ENCODE results near the gene MCFD2.

Gene MCFD2

DNA sequence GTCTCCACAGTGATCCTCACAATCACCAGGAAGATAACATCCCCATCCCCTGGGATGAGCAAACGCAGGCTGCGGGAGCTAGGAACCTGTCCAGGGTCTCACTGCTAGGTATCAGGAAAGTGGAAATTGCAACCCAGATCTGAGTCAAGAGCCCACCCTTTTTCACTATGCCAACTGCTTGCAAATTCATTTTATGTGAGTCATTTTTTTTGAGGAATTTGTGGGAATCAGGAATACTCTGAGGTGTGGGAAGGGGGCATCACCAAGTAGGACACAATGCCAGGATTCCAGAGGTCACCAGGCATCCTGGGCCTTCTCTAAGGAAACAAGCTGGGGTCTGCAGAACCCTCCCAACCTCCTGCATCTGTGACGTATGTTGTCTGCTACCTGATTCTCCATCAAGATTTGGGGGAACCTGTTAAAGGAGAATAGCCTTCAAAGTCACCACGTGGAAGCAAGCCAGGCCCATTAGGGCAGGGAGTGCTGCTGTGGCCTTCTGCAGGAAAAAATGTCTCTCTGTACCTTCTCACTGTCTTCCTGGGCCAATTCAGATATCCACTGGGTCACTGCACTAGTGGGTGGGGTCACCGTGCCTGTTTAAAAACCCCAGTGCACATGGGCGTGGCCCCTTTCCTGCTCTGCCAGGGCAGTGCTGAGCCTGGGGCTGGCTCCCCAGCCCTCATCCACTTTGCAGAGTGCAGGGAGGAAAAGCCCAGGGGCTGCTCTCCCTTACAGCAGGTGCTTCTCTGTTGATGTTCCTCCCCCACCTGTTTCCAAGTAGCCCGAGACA lies 50.2 kb downstream of the MCFD2 start:
- H3K36me3 ChIP-seq (ENCODE audit: insufficient read depth): no peaks in the 10 kb centered on the region
- peaks cover 40% of the 10 kb centered on the region; the same call in 1 of the 2 replicates for H3K27me3 ChIP-seq (ENCODE audit: insufficient read depth, low read depth)
- H3K4me2 ChIP-seq: no peak overlapping the region
- H2AFZ ChIP-seq (ENCODE audit: low read depth): no peak overlapping the region
- H3K4me1 ChIP-seq (ENCODE audit: low read depth, poor library complexity, severe bottlenecking): no peaks in the 10 kb centered on the region
- no peaks in the 10 kb centered on the region for H3K79me2 ChIP-seq (ENCODE audit: insufficient read depth, low read depth)
- no peak overlapping the region for H3K9ac ChIP-seq
- H3K27ac ChIP-seq: no peak overlapping the region
- H3K4me3 ChIP-seq (IDR thresholded peaks at IDR 0.05; ENCODE audit: insufficient read depth, low read depth, low read length): no peak overlapping the region
- TF ChIP-seq, protein P1, sequence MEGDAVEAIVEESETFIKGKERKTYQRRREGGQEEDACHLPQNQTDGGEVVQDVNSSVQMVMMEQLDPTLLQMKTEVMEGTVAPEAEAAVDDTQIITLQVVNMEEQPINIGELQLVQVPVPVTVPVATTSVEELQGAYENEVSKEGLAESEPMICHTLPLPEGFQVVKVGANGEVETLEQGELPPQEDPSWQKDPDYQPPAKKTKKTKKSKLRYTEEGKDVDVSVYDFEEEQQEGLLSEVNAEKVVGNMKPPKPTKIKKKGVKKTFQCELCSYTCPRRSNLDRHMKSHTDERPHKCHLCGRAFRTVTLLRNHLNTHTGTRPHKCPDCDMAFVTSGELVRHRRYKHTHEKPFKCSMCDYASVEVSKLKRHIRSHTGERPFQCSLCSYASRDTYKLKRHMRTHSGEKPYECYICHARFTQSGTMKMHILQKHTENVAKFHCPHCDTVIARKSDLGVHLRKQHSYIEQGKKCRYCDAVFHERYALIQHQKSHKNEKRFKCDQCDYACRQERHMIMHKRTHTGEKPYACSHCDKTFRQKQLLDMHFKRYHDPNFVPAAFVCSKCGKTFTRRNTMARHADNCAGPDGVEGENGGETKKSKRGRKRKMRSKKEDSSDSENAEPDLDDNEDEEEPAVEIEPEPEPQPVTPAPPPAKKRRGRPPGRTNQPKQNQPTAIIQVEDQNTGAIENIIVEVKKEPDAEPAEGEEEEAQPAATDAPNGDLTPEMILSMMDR (conservative IDR thresholded peaks at IDR 0.05; ENCODE audit: low read depth, low read length): no peak
- no peaks in the 10 kb centered on the region for H4K20me1 ChIP-seq (ENCODE audit: insufficient read depth)

DNA sequence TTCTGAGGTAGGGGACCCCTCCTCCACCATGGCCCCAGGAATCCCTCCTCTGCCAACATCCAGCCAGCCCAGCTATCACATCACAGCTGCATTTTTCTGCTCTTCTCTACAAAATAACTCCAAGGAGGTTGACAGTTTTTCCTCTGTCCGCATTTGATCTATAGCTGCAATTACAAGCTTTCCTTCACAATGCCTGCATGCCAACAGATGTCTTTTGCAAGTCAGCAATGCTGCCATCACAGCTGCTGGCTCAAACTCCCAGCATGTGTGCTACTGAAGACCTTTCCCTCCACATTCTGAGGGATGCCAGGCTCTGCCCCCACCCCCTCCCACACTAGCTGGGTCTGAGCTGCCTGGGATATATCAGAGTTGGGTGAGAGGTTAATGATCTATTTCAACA lies 51.7 kb downstream of the MCFD2 start:
- Histone ChIP-seq H2AFZ (ENCODE audit: low read depth) (no peak overlapping the region), H3K36me3 (ENCODE audit: insufficient read depth) (no peaks in the 10 kb centered on the region), H3K4me3 (IDR thresholded peaks at IDR 0.05; ENCODE audit: insufficient read depth, low read depth, low read length) (no peak overlapping the region), H3K27me3 (ENCODE audit: insufficient read depth, low read depth) (peaks cover 31% of the 10 kb centered on the region; the same call in 1 of the 2 replicates), H3K4me2 (no peak overlapping the region), H3K4me1 (ENCODE audit: low read depth, poor library complexity, severe bottlenecking) (no peaks in the 10 kb centered on the region), H4K20me1 (ENCODE audit: insufficient read depth) (no peaks in the 10 kb centered on the region), H3K9ac (no peak overlapping the region), H3K79me2 (ENCODE audit: insufficient read depth, low read depth) (no peaks in the 10 kb centered on the region), H3K27ac (no peak overlapping the region)
- TF ChIP-seq, protein P1 (conservative IDR thresholded peaks at IDR 0.05; ENCODE audit: low read depth, low read length): no peak

DNA sequence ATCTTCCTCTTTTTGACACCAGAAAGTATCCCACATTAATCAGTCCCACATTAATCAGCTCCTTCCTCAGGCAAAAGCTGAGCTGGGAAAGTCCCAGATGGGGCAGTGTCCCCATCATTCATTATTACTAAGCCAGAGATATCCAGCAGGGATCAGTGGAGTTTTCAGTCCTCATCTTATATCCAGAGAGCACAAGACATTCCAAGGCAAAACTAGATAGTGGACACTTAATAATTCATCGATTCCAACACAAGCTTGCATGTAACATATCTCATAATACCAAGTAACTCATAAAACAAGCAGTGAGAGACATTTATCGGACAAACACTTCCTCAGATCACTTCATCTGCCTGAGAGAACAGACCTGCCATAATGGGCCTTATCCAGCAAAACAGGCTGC lies 53.1 kb downstream of the MCFD2 start:
- H3K4me2 ChIP-seq: no peak overlapping the region
- no peak overlapping the region for H2AFZ ChIP-seq (ENCODE audit: low read depth)
- H3K4me3 ChIP-seq (IDR thresholded peaks at IDR 0.05; ENCODE audit: insufficient read depth, low read depth, low read length): no peak overlapping the region
- H3K9ac ChIP-seq: no peak overlapping the region
- H3K79me2 ChIP-seq (ENCODE audit: insufficient read depth, low read depth): no peaks in the 10 kb centered on the region
- H3K36me3 ChIP-seq (ENCODE audit: insufficient read depth): no peaks in the 10 kb centered on the region
- H3K27ac ChIP-seq: no peak overlapping the region
- peaks cover 22% of the 10 kb centered on the region; the same call in 1 of the 2 replicates for H3K27me3 ChIP-seq (ENCODE audit: insufficient read depth, low read depth)
- H3K4me1 ChIP-seq (ENCODE audit: low read depth, poor library complexity, severe bottlenecking): no peaks in the 10 kb centered on the region
- TF ChIP-seq, protein P1 (conservative IDR thresholded peaks at IDR 0.05; ENCODE audit: low read depth, low read length): no peak
- H4K20me1 ChIP-seq (ENCODE audit: insufficient read depth): no peaks in the 10 kb centered on the region

DNA sequence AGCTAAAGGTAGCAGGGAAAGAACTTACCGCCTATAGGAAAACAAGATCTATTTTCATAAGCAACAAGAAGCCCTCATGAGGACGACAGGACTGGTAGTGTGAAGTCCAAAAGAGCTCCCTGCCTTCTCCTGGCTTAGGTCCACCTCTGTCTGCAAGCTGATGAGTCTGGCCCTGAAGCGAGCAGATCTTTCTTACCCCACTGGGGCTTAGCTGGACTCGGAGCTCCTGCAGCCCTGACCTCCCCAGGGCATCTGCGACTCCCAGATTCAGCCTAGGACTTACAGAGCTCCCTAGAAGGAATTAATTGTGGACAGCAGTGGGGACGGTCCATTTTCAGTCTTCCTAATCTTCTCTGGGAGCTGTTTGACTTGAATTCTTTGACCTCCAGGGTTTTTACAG lies 53.7 kb downstream of the MCFD2 start:
- H3K27me3 ChIP-seq (ENCODE audit: insufficient read depth, low read depth): peaks cover 21% of the 10 kb centered on the region; the same call in 1 of the 2 replicates
- no peaks in the 10 kb centered on the region for H3K36me3 ChIP-seq (ENCODE audit: insufficient read depth)
- no peaks in the 10 kb centered on the region for H4K20me1 ChIP-seq (ENCODE audit: insufficient read depth)
- no peaks in the 10 kb centered on the region for H3K4me1 ChIP-seq (ENCODE audit: low read depth, poor library complexity, severe bottlenecking)
- H3K4me2 ChIP-seq: no peak overlapping the region
- H2AFZ ChIP-seq (ENCODE audit: low read depth): no peak overlapping the region
- H3K79me2 ChIP-seq (ENCODE audit: insufficient read depth, low read depth): no peaks in the 10 kb centered on the region
- no peak overlapping the region for H3K27ac ChIP-seq
- TF ChIP-seq, protein P1 (conservative IDR thresholded peaks at IDR 0.05; ENCODE audit: low read depth, low read length): no peak
- no peak overlapping the region for H3K4me3 ChIP-seq (IDR thresholded peaks at IDR 0.05; ENCODE audit: insufficient read depth, low read depth, low read length)
- H3K9ac ChIP-seq: no peak overlapping the region
